GM12891 (cell line): ENCODE data around the gene SULT1C4.
"Not testable (repeated sequence)": the region's sequence is repeated elsewhere in the genome, so short reads cannot be mapped to it uniquely, and the experiment has no call there.

Source experiments
- DNase-seq: peaks from one replicate; pipeline ENCODE4 v3.0.0; 2011; ENCODE audit warnings: low spot score; ENCODE audit not compliant: insufficient read length
- FAIRE-seq: peaks from 2 replicates; lab custom pipeline; 2011; peaks lifted over from hg19 to GRCh38; lab: Jason Lieb, UNC
- PAX5 ChIP-seq: IDR thresholded peaks from 2 replicates; pipeline ENCODE4 v1.6.1; 2011; ENCODE audit warnings: low read length, moderate library complexity, mild to moderate bottlenecking; ENCODE audit not compliant: insufficient read depth, severe bottlenecking
- POLR2A ChIP-seq: IDR thresholded peaks from 2 replicates; pipeline ENCODE4 v1.6.1; 2011; ENCODE audit warnings: low read depth, low read length, control low read depth
- POLR2AphosphoS5 ChIP-seq: IDR thresholded peaks from 2 replicates; pipeline ENCODE4 v1.6.1; 2011; ENCODE audit warnings: low read depth, low read length, control low read depth
- POU2F2 ChIP-seq: IDR thresholded peaks from 2 replicates; pipeline ENCODE4 v1.6.1; 2011; ENCODE audit warnings: low read depth, mild to moderate bottlenecking, control low read depth, low read length, moderate library complexity
- SPI1 ChIP-seq: IDR thresholded peaks from 2 replicates; pipeline ENCODE4 v1.6.1; 2011; ENCODE audit warnings: low read depth, low read length, control low read depth
- TAF1 ChIP-seq: IDR thresholded peaks from 2 replicates; pipeline ENCODE4 v1.6.1; 2011; ENCODE audit warnings: low read depth, low read length, control low read depth

Gene SULT1C4

GRCh38 chr2:108423502-108424251 lies 45.9 kb downstream of the SULT1C4 start:
- no peak for FAIRE-seq
- DNase-seq, result no peak
- TF ChIP-seq POU2F2 (no peak), POLR2A (no peak), POLR2AphosphoS5 (no peak), TAF1 (no peak), SPI1 (no peak), PAX5 (no peak)

GRCh38 chr2:108428286-108429009 lies 50.7 kb downstream of the SULT1C4 start:
- DNase-seq (no peak), FAIRE-seq (no peak)
- TF ChIP-seq SPI1 (no peak), TAF1 (no peak), POU2F2 (no peak)

- DNase-seq, FAIRE-seq: not testable (repeated sequence)
These were observed 57.8 kb downstream of the SULT1C4 start for GRCh38 chr2:108435578-108435977.

GRCh38 chr2:108436976-108437375 lies 59.2 kb downstream of the SULT1C4 start:
- no peak for DNase-seq
- TF ChIP-seq PAX5, result no peak
- TF ChIP-seq SPI1, result no peak
- TF ChIP-seq POU2F2, result no peak
- no peak for TF ChIP-seq TAF1
- TF ChIP-seq POLR2A, result no peak
- TF ChIP-seq POLR2AphosphoS5, result no peak
- FAIRE-seq, result no peak
